Measurements from ENCODE around the gene DNAAF2. TPM values are rescaled to one million over a fixed set of nuclear protein-coding genes. Genes with fewer than 3 reads are reported as not detected.

The DNAAF2 gene, protein sequence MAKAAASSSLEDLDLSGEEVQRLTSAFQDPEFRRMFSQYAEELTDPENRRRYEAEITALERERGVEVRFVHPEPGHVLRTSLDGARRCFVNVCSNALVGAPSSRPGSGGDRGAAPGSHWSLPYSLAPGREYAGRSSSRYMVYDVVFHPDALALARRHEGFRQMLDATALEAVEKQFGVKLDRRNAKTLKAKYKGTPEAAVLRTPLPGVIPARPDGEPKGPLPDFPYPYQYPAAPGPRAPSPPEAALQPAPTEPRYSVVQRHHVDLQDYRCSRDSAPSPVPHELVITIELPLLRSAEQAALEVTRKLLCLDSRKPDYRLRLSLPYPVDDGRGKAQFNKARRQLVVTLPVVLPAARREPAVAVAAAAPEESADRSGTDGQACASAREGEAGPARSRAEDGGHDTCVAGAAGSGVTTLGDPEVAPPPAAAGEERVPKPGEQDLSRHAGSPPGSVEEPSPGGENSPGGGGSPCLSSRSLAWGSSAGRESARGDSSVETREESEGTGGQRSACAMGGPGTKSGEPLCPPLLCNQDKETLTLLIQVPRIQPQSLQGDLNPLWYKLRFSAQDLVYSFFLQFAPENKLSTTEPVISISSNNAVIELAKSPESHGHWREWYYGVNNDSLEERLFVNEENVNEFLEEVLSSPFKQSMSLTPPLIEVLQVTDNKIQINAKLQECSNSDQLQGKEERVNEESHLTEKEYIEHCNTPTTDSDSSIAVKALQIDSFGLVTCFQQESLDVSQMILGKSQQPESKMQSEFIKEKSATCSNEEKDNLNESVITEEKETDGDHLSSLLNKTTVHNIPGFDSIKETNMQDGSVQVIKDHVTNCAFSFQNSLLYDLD
- 11.1 and 14.9 TPM in 2 replicates for polyA plus RNA-seq

DNA sequence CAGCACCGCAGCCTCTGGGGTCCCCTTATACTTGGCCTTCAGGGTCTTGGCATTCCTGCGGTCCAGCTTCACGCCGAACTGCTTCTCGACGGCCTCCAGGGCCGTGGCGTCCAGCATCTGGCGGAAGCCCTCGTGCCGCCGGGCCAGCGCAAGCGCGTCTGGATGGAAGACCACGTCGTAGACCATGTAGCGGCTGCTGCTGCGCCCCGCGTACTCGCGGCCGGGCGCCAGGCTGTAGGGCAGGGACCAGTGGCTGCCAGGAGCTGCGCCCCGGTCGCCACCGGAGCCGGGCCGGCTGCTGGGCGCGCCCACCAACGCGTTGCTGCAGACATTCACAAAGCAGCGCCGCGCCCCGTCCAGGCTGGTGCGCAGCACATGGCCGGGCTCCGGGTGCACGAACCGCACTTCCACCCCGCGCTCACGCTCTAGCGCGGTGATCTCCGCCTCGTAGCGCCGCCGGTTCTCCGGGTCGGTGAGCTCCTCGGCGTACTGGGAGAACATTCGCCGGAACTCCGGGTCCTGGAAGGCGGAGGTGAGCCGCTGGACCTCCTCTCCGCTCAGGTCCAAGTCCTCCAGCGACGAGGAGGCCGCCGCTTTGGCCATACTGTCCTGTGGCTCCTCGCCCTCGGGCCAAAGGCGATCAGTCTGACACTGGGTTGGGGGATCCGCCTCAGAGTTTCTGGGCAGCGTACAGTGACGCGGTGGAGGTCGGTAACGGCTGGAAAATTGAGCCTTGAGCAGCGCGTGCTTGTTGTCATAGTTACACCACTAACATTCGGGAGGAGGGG lies at the start of gene DNAAF2:
Gene DNAAF2, minus strand, starts transcription at position 698 of the 788 bp plus-strand sequence. Its CDS starts 95 bp downstream, at position 603.

DNA sequence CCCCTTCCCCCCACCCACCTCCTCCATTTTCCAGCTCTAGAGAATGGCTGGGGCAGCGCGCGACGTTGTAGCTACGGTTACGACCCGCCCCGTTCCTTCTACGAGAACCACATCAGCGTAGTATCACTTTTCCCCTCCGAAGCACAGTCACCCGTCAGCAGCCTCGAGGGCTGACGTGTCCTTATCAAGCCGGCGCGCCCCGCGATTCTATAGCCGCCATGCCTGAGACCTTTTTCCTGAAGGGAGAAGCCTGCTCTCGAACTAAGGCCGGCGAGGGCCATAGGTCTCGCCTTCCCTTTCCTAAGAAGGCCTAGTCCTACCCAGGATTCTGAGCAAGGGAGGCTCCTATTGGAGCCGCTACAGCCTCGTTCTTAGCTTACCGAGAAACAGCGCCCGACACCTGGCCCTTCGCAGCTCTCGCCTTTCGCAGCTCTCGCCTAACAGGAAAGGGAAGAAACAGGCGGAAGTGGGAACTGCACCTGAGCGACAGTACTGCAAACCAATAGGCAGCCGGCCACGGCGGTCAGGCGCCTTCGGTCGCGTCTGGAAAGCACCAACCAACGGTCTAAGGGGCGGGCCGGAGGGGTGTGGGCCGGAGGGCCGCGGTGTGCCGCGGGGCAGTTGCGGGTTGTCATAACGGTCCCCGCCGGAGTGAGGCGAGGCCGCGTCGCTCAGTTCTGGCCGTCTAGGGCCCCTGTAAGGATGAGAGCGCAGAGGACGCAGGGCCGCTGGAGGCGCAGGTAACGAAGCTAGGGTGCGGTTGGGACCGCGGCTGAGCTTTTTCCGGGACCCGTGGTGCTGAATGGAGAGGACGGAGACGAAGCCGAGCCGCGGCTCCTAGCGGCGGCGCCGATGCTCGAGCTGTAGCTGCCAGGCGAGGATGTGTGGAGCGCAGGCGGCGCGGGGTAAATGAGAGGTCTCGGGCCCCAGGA lies 14.6 kb downstream of the DNAAF2 start, which contains the start of the genes MGAT2 and RPL36AL:
Gene MGAT2, plus strand, starts transcription at position 618 of the 932 bp plus-strand sequence. CDS start 470 bp downstream, outside the sequence.
Gene RPL36AL, minus strand, starts transcription at position 445 of the 932 bp plus-strand sequence. CDS start 1,522 bp downstream, outside the sequence.

DNA sequence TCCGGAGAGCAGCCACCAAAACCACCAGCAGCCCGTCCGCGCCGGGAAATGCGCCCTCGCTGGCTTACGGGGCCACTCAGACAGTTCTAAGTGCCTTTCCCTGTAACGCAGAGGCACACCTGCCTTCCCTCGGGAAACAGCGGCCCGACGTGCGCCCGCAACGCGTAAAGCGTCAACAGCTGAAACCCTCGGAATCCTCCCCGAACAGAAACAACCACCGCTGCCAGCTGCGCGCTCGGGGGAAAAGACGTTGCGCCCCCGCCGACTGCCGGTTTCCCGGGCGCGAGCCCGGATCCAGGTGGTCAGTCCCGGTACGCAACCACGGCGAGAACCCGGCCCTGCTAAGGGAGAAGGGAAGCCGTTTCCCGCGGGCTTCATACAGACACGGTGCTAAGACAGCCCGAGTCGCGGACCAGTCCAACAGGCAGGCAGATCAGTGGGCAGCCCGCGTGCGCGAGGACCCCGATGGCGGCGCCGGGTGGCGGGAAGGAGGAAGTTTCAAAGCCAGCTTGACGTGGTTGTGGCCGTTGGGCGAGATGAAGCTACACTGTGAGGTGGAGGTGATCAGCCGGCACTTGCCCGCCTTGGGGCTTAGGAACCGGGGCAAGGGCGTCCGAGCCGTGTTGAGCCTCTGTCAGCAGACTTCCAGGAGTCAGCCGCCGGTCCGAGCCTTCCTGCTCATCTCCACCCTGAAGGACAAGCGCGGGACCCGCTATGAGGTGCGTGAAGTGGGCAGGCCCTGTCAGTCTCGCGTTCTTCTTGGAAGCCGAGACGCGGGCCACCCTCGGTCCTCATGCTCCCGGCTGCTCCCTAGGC lies 36.4 kb downstream of the DNAAF2 start, which contains the start of gene LRR1:
Gene LRR1, plus strand, starts transcription at position 456 of the 816 bp plus-strand sequence. Its CDS starts 81 bp downstream, at position 537.

GRCh38 chr14:49585803-49586672 lies 49.0 kb downstream of the DNAAF2 start, which contains the start of gene RPS29:
Gene RPS29 (minus strand): TSS chr14:49586380. CDS start chr14:49586346, 34 bp downstream.

Other genes with a start within 250 kb of the DNAAF2 start
- gene RPS29, start 48.9 kb downstream of the DNAAF2 start, polyA plus RNA-seq: 729 and 852 TPM in 2 replicates
- 2.3 and 5.0 TPM in 2 replicates for gene LRR1, start 36.3 kb downstream of the DNAAF2 start, polyA plus RNA-seq
- gene RPL36AL, start 14.6 kb downstream of the DNAAF2 start, polyA plus RNA-seq: 505 and 578 TPM in 2 replicates
- gene MGAT2, start 14.4 kb downstream of the DNAAF2 start, polyA plus RNA-seq: 23.1 and 24.6 TPM in 2 replicates
- gene POLE2, start 53.0 kb upstream of the DNAAF2 start, polyA plus RNA-seq: 1.7 and 2.9 TPM in 2 replicates
- 16.5 and 28.7 TPM in 2 replicates for gene KLHDC1, start 57.9 kb upstream of the DNAAF2 start, polyA plus RNA-seq
- 79.3 and 106 TPM in 2 replicates for gene KLHDC2, start 132.9 kb upstream of the DNAAF2 start, polyA plus RNA-seq
- 284 and 353 TPM in 2 replicates for gene NEMF, start 217.5 kb upstream of the DNAAF2 start, polyA plus RNA-seq